ENCODE data around the gene CASP12. TPM values are rescaled to one million over a fixed set of nuclear protein-coding genes. Genes with fewer than 3 reads are reported as not detected.

The CASP12 gene
- total and polyA plus RNA-seq, 9 of the 15 experiments (the other 6 are each of a cell fraction or from before 2014, with no cell fraction given): not detected

DNA sequence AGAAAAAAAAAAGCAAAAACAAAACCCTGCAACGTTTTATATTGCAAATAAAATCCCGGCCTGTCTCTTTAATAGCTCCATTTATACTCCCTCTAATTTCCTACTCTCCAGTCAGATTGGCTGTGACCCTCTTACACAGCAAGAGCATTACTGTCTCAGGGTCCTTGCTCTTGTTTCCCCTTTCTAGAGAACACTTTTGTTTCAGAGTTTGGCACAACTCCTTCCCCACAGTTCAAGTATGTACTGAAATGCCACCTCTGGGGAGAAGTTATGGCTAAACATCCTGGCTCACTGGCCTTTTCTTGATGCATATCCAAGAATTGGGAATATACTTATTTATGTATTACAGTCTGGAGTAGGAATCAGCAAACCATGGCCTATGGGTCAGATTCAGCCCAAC is 2.6 kb downstream of the CASP12 start (continued):
- TF ChIP-seq, protein P1, sequence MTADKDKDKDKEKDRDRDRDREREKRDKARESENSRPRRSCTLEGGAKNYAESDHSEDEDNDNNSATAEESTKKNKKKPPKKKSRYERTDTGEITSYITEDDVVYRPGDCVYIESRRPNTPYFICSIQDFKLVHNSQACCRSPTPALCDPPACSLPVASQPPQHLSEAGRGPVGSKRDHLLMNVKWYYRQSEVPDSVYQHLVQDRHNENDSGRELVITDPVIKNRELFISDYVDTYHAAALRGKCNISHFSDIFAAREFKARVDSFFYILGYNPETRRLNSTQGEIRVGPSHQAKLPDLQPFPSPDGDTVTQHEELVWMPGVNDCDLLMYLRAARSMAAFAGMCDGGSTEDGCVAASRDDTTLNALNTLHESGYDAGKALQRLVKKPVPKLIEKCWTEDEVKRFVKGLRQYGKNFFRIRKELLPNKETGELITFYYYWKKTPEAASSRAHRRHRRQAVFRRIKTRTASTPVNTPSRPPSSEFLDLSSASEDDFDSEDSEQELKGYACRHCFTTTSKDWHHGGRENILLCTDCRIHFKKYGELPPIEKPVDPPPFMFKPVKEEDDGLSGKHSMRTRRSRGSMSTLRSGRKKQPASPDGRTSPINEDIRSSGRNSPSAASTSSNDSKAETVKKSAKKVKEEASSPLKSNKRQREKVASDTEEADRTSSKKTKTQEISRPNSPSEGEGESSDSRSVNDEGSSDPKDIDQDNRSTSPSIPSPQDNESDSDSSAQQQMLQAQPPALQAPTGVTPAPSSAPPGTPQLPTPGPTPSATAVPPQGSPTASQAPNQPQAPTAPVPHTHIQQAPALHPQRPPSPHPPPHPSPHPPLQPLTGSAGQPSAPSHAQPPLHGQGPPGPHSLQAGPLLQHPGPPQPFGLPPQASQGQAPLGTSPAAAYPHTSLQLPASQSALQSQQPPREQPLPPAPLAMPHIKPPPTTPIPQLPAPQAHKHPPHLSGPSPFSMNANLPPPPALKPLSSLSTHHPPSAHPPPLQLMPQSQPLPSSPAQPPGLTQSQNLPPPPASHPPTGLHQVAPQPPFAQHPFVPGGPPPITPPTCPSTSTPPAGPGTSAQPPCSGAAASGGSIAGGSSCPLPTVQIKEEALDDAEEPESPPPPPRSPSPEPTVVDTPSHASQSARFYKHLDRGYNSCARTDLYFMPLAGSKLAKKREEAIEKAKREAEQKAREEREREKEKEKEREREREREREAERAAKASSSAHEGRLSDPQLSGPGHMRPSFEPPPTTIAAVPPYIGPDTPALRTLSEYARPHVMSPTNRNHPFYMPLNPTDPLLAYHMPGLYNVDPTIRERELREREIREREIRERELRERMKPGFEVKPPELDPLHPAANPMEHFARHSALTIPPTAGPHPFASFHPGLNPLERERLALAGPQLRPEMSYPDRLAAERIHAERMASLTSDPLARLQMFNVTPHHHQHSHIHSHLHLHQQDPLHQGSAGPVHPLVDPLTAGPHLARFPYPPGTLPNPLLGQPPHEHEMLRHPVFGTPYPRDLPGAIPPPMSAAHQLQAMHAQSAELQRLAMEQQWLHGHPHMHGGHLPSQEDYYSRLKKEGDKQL (CRISPR knock-in tag; IDR thresholded peaks at IDR 0.05; ENCODE audit: borderline replicate concordance): no peak
- no peak for TF ChIP-seq HNRNPUL1 (IDR thresholded peaks at IDR 0.05; ENCODE audit: low read length)
- no peak for TF ChIP-seq CTBP1 (IDR thresholded peaks at IDR 0.05; ENCODE audit: borderline replicate concordance)
- no peak for TF ChIP-seq MYNN (IDR thresholded peaks at IDR 0.05)
- no peak for TF ChIP-seq MYNN (CRISPR knock-in tag; IDR thresholded peaks at IDR 0.05)
- no peak for TF ChIP-seq ZNF217 (CRISPR knock-in tag; IDR thresholded peaks at IDR 0.05)
- no peak for TF ChIP-seq HNRNPH1 (optimal IDR thresholded peaks at IDR 0.05; ENCODE audit: low read depth, low read length)
- TF ChIP-seq ZSCAN32 (CRISPR knock-in tag; IDR thresholded peaks at IDR 0.05): no peak
